ENCODE data around the gene ARHGEF12.

Gene ARHGEF12

GRCh38 chr11:120494595-120494994 is 158.4 kb downstream of the ARHGEF12 start:
- Histone ChIP-seq H3K27ac (ENCODE audit: low read depth, low read length) (no peak overlapping the region), H3K9ac (ENCODE audit: low read length) (no peak overlapping the region), H3K9me3 (ENCODE audit: insufficient read depth, low read length) (no peaks in the 10 kb centered on the region), H3K9me2 (replicated peaks; ENCODE audit: insufficient read depth, low read length) (no peaks in the 10 kb centered on the region), H3K36me3 (ENCODE audit: low read length) (no peaks in the 10 kb centered on the region), H3K27me3 (ENCODE audit: low read length) (no peaks in the 10 kb centered on the region), H3K4me2 (ENCODE audit: low read depth, low read length, poor library complexity, severe bottlenecking) (no peak overlapping the region), H3K79me2 (ENCODE audit: insufficient read depth, low read length) (no peaks in the 10 kb centered on the region), H3F3A (ENCODE audit: insufficient read depth) (no peaks in the 10 kb centered on the region), H4K20me1 (ENCODE audit: low read depth, low read length) (no peaks in the 10 kb centered on the region), H3K4me3 (ENCODE audit: insufficient read depth, low read length, poor library complexity, severe bottlenecking) (no peak overlapping the region), H2AFZ (ENCODE audit: low read depth, low read length, severe bottlenecking) (no peak overlapping the region)
- TF ChIP-seq CTCF (IDR thresholded peaks at IDR 0.05; ENCODE audit: insufficient read depth, low read length, poor library complexity, severe bottlenecking) (no peak), EZH2phosphoT487 (conservative IDR thresholded peaks at IDR 0.05; ENCODE audit: low read length) (no peak)

- Histone ChIP-seq H3K9me2 (replicated peaks; ENCODE audit: insufficient read depth, low read length) (no peaks in the 10 kb centered on the region), H3K4me2 (ENCODE audit: low read depth, low read length, poor library complexity, severe bottlenecking) (no peak overlapping the region), H3K4me3 (ENCODE audit: insufficient read depth, low read length, poor library complexity, severe bottlenecking) (no peak overlapping the region), H3K27ac (ENCODE audit: low read depth, low read length) (no peak overlapping the region), H3K36me3 (ENCODE audit: low read length) (no peaks in the 10 kb centered on the region), H3K27me3 (ENCODE audit: low read length) (no peaks in the 10 kb centered on the region), H3F3A (ENCODE audit: insufficient read depth) (no peaks in the 10 kb centered on the region), H3K79me2 (ENCODE audit: insufficient read depth, low read length) (no peaks in the 10 kb centered on the region), H3K9ac (ENCODE audit: low read length) (no peak overlapping the region), H2AFZ (ENCODE audit: low read depth, low read length, severe bottlenecking) (no peak overlapping the region), H4K20me1 (ENCODE audit: low read depth, low read length) (no peaks in the 10 kb centered on the region), H3K9me3 (ENCODE audit: insufficient read depth, low read length) (no peaks in the 10 kb centered on the region)
- TF ChIP-seq CTCF (IDR thresholded peaks at IDR 0.05; ENCODE audit: insufficient read depth, low read length, poor library complexity, severe bottlenecking), result no peak
- no peak for TF ChIP-seq EZH2phosphoT487 (conservative IDR thresholded peaks at IDR 0.05; ENCODE audit: low read length)
Observed at GRCh38 chr11:120499088-120499487, 162.9 kb downstream of the ARHGEF12 start.

GRCh38 chr11:120499859-120500258 is 163.6 kb downstream of the ARHGEF12 start:
- Histone ChIP-seq H3K79me2 (ENCODE audit: insufficient read depth, low read length) (no peaks in the 10 kb centered on the region), H3K4me2 (ENCODE audit: low read depth, low read length, poor library complexity, severe bottlenecking) (no peak overlapping the region), H2AFZ (ENCODE audit: low read depth, low read length, severe bottlenecking) (no peak overlapping the region), H3F3A (ENCODE audit: insufficient read depth) (no peaks in the 10 kb centered on the region), H3K9ac (ENCODE audit: low read length) (no peak overlapping the region), H3K27me3 (ENCODE audit: low read length) (no peaks in the 10 kb centered on the region), H3K4me3 (ENCODE audit: insufficient read depth, low read length, poor library complexity, severe bottlenecking) (no peak overlapping the region), H4K20me1 (ENCODE audit: low read depth, low read length) (no peaks in the 10 kb centered on the region), H3K27ac (ENCODE audit: low read depth, low read length) (no peak overlapping the region), H3K9me2 (replicated peaks; ENCODE audit: insufficient read depth, low read length) (no peaks in the 10 kb centered on the region), H3K9me3 (ENCODE audit: insufficient read depth, low read length) (no peaks in the 10 kb centered on the region), H3K36me3 (ENCODE audit: low read length) (no peaks in the 10 kb centered on the region)
- TF ChIP-seq EZH2phosphoT487 (conservative IDR thresholded peaks at IDR 0.05; ENCODE audit: low read length), result no peak
- no peak for TF ChIP-seq CTCF (IDR thresholded peaks at IDR 0.05; ENCODE audit: insufficient read depth, low read length, poor library complexity, severe bottlenecking)
